ENCODE results near the gene DDAH1. TPM values are rescaled to one million over a fixed set of nuclear protein-coding genes. Genes with fewer than 3 reads are reported as not detected.

DDAH1 gene
- total RNA-seq, 1 donor from 2014 or later = 0.07 TPM

DNA sequence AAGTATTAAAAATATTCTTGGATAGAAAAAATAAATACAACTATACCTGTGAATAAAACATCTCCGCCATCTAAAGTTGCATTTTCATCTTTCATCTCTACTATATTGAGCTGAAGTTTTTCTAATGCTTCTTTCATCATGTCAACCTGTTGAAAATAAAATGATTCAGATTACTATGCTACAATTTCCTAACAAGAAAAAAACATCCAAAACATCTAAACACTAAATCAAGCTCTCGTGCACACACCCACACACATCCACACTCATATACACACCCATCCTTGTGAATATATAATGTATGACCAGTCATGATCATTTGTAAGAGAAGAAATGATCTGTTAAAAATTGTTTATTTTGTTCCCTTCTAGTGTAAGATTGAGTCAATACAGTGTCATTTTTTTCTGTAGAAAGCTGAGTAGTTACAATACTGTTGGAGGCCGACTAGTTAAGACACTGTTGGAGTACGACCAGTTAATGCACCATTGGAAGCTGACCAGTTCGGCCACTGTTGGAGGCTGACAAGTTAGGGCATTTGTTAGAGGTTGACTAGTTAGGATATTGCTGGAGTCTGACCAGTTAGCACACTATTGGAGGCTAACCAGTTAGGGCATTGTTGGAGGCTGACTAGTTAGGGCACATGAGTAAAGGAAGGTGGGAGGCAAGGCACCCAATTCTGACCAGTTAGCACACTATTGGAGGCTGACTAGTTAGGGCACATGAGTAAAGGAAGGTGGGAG is 106.1 kb downstream of the DDAH1 start:
- CTCF ChIA-PET = interaction anchor here (1.1 kb wide), 1 partner anchor 50 kb away, joined by 3 read pairs; no protein-coding TSS in a partner anchor
- Mint-ChIP-seq H3K9me3 (no peaks in the 10 kb centered on the region), H3K27ac (no peak overlapping the region), H3K36me3 (ENCODE audit: low read depth) (no peaks in the 10 kb centered on the region), H3K4me3 (no peak overlapping the region), H3K4me1 (no peaks in the 10 kb centered on the region), H3K27me3 (no peaks in the 10 kb centered on the region)
- intact Hi-C loops (cut with micrococcal nuclease) = no loop called here
- DNase-seq (no peak), ATAC-seq (ENCODE audit: low read depth) (no peak)
- POLR2A ChIA-PET = no interaction called here
- TF ChIP-seq, protein P1, sequence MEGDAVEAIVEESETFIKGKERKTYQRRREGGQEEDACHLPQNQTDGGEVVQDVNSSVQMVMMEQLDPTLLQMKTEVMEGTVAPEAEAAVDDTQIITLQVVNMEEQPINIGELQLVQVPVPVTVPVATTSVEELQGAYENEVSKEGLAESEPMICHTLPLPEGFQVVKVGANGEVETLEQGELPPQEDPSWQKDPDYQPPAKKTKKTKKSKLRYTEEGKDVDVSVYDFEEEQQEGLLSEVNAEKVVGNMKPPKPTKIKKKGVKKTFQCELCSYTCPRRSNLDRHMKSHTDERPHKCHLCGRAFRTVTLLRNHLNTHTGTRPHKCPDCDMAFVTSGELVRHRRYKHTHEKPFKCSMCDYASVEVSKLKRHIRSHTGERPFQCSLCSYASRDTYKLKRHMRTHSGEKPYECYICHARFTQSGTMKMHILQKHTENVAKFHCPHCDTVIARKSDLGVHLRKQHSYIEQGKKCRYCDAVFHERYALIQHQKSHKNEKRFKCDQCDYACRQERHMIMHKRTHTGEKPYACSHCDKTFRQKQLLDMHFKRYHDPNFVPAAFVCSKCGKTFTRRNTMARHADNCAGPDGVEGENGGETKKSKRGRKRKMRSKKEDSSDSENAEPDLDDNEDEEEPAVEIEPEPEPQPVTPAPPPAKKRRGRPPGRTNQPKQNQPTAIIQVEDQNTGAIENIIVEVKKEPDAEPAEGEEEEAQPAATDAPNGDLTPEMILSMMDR (IDR thresholded peaks at IDR 0.05) = no peak

DNA sequence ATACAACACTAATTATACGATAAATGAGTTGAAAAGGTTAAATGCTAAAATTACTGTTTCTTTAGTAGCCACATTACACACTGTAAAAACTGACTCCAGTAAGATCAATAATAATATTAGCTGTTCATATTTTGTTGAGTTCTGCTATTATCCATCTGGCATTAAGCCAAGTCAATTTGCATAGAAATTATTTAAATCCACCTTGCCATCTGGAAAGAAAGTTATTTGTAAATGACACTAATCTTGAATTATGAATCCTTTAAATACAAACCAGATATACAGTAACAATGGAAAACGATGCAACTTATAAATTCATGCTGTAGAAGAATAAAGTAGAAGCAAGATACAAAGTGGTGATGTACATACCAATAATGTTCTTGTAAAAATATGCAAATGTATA is 107.1 kb downstream of the DDAH1 start:
- ATAC-seq (ENCODE audit: low read depth) (no peak), DNase-seq (no peak)
- H3K27me3 Mint-ChIP-seq = no peaks in the 10 kb centered on the region
- intact Hi-C loops (cut with micrococcal nuclease) = no loop called here
- H3K27ac Mint-ChIP-seq = no peak overlapping the region
- no peaks in the 10 kb centered on the region for H3K9me3 Mint-ChIP-seq
- TF ChIP-seq, protein P1 (IDR thresholded peaks at IDR 0.05) = no peak
- CTCF ChIA-PET = no interaction called here
- no peaks in the 10 kb centered on the region for H3K4me1 Mint-ChIP-seq
- no peak overlapping the region for H3K4me3 Mint-ChIP-seq
- POLR2A ChIA-PET = no interaction called here
- H3K36me3 Mint-ChIP-seq (ENCODE audit: low read depth) = no peaks in the 10 kb centered on the region

DNA sequence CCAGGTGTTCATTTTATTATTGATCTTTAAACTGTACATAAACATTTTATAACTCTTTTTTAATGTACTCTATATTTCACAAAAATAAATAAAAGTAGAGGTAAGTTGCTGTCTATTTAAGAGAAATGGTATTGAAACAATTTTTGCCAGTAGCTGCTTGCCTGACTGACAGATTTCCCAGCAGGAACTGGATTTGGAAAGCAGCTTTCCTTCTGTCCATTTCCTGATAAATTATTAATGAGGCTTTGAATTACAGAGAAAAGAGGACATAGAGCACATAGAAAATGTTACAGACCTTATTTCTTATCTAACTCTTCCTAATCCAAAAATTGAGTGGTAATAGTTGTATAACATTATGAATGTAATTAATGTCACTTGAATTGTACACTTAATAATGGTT is 108.8 kb downstream of the DDAH1 start:
- H3K27me3 Mint-ChIP-seq = no peaks in the 10 kb centered on the region
- H3K27ac Mint-ChIP-seq = no peak overlapping the region
- intact Hi-C loops (cut with micrococcal nuclease) = no loop called here
- ChIA-PET POLR2A (no interaction called here), CTCF (no interaction called here)
- ATAC-seq (ENCODE audit: low read depth) (no peak), DNase-seq (no peak)
- no peaks in the 10 kb centered on the region for H3K9me3 Mint-ChIP-seq
- no peaks in the 10 kb centered on the region for H3K36me3 Mint-ChIP-seq (ENCODE audit: low read depth)
- H3K4me1 Mint-ChIP-seq = no peaks in the 10 kb centered on the region
- TF ChIP-seq, protein P1 (IDR thresholded peaks at IDR 0.05) = no peak
- no peak overlapping the region for H3K4me3 Mint-ChIP-seq

DNA sequence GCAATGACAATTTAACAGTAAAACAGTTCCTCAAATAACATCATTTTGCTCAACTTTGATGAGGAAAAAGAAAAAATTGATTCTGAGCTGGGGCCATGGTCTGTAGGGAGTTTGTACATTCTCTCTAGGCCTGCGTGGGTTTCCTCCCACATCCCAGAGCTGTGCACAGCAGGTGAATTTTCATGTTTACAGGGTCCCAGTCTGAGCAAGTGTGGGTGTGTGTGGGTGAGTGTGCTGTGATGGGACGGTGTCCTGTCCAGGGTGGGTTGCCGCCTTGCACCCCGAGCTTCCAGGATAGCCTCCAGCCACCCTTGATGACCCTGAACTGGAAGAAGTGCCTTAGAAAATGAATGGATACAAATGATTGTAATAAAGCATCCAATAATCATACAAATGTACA is 112.9 kb downstream of the DDAH1 start:
- TF ChIP-seq, protein P1 (IDR thresholded peaks at IDR 0.05) = no peak
- CTCF ChIA-PET = no interaction called here
- Mint-ChIP-seq H3K36me3 (ENCODE audit: low read depth) (no peaks in the 10 kb centered on the region), H3K27me3 (no peaks in the 10 kb centered on the region), H3K4me3 (no peak overlapping the region), H3K4me1 (no peaks in the 10 kb centered on the region), H3K9me3 (no peaks in the 10 kb centered on the region), H3K27ac (no peak overlapping the region)
- POLR2A ChIA-PET = no interaction called here
- intact Hi-C loops (cut with micrococcal nuclease) = no loop called here
- ATAC-seq (ENCODE audit: low read depth) = no peak
- no peak for DNase-seq

DNA sequence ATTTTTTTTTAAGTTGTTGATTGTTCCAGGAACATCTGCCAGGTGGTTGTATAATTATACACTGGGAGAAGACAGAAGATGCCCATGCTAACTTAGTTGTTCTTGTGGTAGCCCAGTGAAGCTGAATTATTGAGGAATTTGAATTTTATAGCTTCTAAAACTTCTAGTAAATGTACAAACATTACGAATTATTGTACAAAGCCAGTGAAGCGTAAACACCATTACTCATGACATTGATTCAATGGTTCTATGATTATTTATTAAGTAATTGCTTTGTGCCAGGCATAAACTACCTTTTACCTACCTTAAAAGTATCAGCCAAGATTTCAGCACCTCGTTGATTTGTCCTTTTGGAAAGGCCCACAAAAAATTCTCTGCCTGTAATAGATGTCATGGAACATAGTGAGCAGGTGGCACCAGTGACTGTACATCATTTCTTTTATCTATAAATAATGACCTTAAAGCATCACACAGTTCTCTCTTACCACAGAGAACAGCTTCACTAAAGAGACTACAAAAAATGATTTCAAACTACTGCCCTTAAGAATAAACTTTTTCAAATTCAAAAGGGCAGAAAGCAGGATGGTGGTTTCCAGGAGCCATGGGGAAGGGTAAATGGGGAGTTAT is 113.6 kb downstream of the DDAH1 start:
- Mint-ChIP-seq H3K4me3 (no peak overlapping the region), H3K9me3 (no peaks in the 10 kb centered on the region), H3K36me3 (ENCODE audit: low read depth) (peaks cover 2% of the 10 kb centered on the region), H3K27ac (no peak overlapping the region), H3K4me1 (no peaks in the 10 kb centered on the region), H3K27me3 (no peaks in the 10 kb centered on the region)
- no peak for ATAC-seq (ENCODE audit: low read depth)
- POLR2A ChIA-PET = no interaction called here
- intact Hi-C loops (cut with micrococcal nuclease) = no loop called here
- CTCF ChIA-PET = no interaction called here
- TF ChIP-seq, protein P1 (IDR thresholded peaks at IDR 0.05) = no peak
- no peak for DNase-seq

All from activated B cell treated with CpG ODN at 0.5 μM for 24 hours (primary cell).